Cardiac muscle cell (in vitro differentiated cells and primary cell): ENCODE results near the gene AJUBA. TPM values are rescaled to one million over a fixed set of nuclear protein-coding genes. Genes with fewer than 3 reads are reported as not detected.

ENCODE experiments used
- DNase-seq, 2 donors: peaks; one replicate each; pipeline versions ENCODE4 v3.0.0 to v3.0.0-alpha.2; 2010 to 2017; ENCODE audit warnings: low read depth in 1 of 2, low spot score in 1 of 2
- H3K27ac ChIP-seq: fragments of 200-600 bp; sonication (generic); 2 replicates; pipeline ENCODE4 v1.5.1; 2016
- H3K27me3 ChIP-seq: fragments of 200-600 bp; sonication (generic); 2 replicates; pipeline ENCODE4 v1.6.0; 2016; ENCODE audit warnings: control low read depth
- H3K36me3 ChIP-seq: fragments of 200-600 bp; sonication (generic); 2 replicates; pipeline ENCODE4 v1.5.1; 2016; ENCODE audit warnings: control low read depth
- H3K4me1 ChIP-seq: fragments of 200-600 bp; sonication (generic); 2 replicates; pipeline ENCODE4 v1.8.1; 2017; ENCODE audit warnings: low read depth, mild to moderate bottlenecking, mixed run types
- H3K4me3 ChIP-seq: fragments of 200-600 bp; sonication (generic); 2 replicates; pipeline ENCODE4 v1.5.1; 2016; ENCODE audit warnings: mild to moderate bottlenecking
- H3K9me3 ChIP-seq: fragments of 200-600 bp; sonication (generic); 2 replicates; pipeline ENCODE4 v1.5.1; 2017; ENCODE audit warnings: low read depth, mild to moderate bottlenecking, control low read depth
- polyA plus RNA-seq: library from polyadenylated mRNA; unstranded; fragments of >200 nt; fragmentation: Nextera tagmentation; extraction: Ambion mirVana; gene quantifications from 2 replicates; pipeline ENCODE4 v1.2.1, GENCODE V29; 2016
- total RNA-seq: library from RNA; depleted of rRNA; stranded (reverse); fragments of >200 nt; gene quantifications from 2 replicates; pipeline ENCODE4 v1.2.3, GENCODE V29; 2016
- TF ChIP-seq, protein P1 (sequence below): IDR thresholded peaks from 2 replicates; pipeline ENCODE4 v1.5.1; 2012; ENCODE audit warnings: low read depth, mild to moderate bottlenecking, low read length

AJUBA gene
- total and polyA plus RNA-seq, 2 experiments from 2014 or later, result 18.9 to 39.3 TPM

DNA sequence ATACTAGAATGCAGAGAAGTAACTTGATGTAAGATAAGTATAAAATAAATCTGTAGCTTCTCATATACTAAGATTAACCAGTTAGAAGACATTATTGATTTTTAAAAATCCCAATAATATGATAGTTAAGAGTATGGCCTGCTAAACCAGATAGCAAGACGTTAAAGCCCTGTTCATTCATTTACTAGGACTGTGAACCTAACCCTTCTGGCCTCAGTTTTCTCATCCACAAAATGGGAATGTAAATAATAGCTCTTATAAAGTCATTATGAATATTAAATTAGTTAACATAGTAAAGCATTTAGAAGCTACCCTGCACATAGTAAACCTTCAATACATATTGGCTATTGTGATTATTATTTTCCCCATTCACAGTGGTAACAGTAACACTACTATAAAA, 47.2 kb downstream of the AJUBA start:
- Histone ChIP-seq H3K4me1 (no peaks in the 10 kb centered on the region), H3K9me3 (no peaks in the 10 kb centered on the region), H3K27ac (no peak overlapping the region), H3K27me3 (no peaks in the 10 kb centered on the region), H3K4me3 (no peak overlapping the region), H3K36me3 (no peaks in the 10 kb centered on the region)
- TF ChIP-seq, protein P1, sequence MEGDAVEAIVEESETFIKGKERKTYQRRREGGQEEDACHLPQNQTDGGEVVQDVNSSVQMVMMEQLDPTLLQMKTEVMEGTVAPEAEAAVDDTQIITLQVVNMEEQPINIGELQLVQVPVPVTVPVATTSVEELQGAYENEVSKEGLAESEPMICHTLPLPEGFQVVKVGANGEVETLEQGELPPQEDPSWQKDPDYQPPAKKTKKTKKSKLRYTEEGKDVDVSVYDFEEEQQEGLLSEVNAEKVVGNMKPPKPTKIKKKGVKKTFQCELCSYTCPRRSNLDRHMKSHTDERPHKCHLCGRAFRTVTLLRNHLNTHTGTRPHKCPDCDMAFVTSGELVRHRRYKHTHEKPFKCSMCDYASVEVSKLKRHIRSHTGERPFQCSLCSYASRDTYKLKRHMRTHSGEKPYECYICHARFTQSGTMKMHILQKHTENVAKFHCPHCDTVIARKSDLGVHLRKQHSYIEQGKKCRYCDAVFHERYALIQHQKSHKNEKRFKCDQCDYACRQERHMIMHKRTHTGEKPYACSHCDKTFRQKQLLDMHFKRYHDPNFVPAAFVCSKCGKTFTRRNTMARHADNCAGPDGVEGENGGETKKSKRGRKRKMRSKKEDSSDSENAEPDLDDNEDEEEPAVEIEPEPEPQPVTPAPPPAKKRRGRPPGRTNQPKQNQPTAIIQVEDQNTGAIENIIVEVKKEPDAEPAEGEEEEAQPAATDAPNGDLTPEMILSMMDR, result no peak
- DNase-seq, result no peak

DNA sequence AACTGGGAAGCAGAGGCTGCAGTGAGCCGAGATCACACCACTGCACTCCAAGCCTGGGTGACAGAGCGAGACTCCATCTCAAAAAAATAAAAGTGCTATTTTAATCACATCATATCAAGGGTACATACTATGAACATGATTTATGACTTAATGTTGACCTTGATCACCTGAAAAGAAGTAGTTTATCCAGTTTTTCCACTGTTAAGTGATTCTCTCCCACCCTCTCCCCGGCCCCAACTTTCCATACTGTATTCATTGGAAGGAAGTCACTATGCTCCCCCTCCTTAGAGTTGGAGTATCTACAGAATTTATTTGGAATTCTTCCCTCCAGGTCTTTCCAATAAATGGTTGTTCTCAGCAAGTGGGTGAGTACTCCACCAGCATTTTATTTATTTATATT, 50.2 kb downstream of the AJUBA start:
- H3K9me3 ChIP-seq, result no peaks in the 10 kb centered on the region
- TF ChIP-seq, protein P1, result no peak

DNA sequence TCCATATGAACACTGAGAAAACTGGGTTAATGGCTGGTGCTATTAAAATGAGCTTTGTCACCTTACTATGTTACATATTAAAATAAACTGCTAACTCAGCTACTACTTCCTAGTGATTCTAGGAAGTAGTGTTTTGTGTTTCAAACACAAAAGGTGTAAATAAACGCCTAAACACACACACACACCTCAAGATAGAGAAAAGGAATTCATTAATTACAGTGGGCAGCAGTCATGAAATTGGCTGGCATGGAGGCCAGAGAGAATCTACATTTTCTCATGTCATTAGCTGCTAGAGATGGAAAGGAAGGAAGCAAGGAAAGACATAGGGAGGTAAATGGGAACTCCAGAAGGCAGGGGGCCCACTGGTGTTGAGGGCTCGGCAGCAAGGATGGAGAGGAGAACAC, 52.4 kb downstream of the AJUBA start:
- H3K4me3 ChIP-seq, result peak overlapping the region; percentile 53
- peaks cover 7% of the 10 kb centered on the region for H3K4me1 ChIP-seq
- TF ChIP-seq, protein P1, result no peak
- DNase-seq, result no peak
- no peaks in the 10 kb centered on the region for H3K9me3 ChIP-seq
- H3K36me3 ChIP-seq, result peaks cover 7% of the 10 kb centered on the region
- H3K27ac ChIP-seq, result peak overlapping the region; percentile 70
- H3K27me3 ChIP-seq, result no peaks in the 10 kb centered on the region

More for the DNA sequence above, 50.2 kb downstream of the AJUBA start:
- Histone ChIP-seq H3K36me3 (no peaks in the 10 kb centered on the region), H3K4me3 (no peak overlapping the region), H3K27me3 (no peaks in the 10 kb centered on the region), H3K27ac (no peak overlapping the region), H3K4me1 (peaks cover 7% of the 10 kb centered on the region)
- no peak for DNase-seq

DNA sequence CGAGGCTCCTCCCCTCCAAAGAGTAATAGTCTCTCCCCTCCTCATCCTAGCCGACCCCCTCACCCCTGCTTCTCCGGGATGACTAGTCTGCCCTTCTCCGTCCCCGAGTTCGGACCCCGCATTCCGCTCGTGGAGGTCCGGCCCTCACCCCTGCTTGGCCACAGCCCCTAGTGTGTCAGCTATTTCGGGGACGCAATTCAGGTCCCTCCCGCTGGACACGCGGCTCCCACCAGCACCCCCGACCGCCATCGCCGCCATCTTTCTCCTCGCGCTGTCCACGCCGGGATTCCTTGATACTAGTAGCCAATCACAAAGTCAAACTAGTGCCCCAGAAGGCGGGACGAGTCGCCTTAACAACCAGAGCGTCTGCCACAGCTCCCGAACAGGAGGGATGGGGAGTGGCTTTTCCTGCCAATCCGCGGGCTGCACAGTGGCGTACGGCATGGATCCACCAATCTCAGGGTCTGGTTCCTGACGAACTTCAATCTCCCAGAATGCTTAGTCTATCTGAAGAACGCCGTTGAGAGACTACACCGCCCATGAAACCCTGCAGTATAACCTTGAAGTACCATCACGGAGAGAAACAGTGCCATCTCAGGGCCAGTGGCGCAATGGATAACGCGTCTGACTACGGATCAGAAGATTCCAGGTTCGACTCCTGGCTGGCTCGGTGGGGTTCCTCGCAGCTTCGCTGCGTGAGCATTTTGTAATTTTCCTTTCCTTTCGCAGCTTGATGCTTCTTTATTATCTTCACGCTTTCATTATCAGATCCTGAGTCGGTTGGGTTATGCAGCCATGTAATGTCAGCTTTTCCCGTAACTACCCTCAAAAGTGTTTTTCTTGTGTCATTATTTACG, 53.0 kb downstream of the AJUBA start, which contains the start of gene PRMT5:
Gene PRMT5 (minus strand): TSS at position 273 of the 857 bp plus-strand sequence. CDS start 15 bp downstream, at position 258.
- Histone ChIP-seq H3K9me3 (no peaks in the 10 kb centered on the region), H3K27ac (peak within 1 kb of the TSS; percentile 86), H3K27me3 (no peaks in the 10 kb centered on the region), H3K36me3 (peaks cover 13% of the 10 kb centered on the region), H3K4me1 (peaks cover 7% of the 10 kb centered on the region), H3K4me3 (peak within 1 kb of the TSS; percentile 79)
- TF ChIP-seq, protein P1, result no peak
- peak; percentile 99 to 100 for DNase-seq

- Histone ChIP-seq H3K27me3 (no peaks in the 10 kb centered on the region), H3K27ac (peak overlapping the region; percentile 86), H3K9me3 (no peaks in the 10 kb centered on the region), H3K4me1 (peaks cover 7% of the 10 kb centered on the region), H3K4me3 (peak overlapping the region; percentile 79), H3K36me3 (peaks cover 22% of the 10 kb centered on the region)
- TF ChIP-seq, protein P1, result no peak
- no peak for DNase-seq
Observed at GRCh38 chr14:22928237-22929103, 53.9 kb downstream of the AJUBA start.
